ENCODE measurements around the gene TRPM4. TPM values are rescaled to one million over a fixed set of nuclear protein-coding genes. Genes with fewer than 3 reads are reported as not detected.
A peak's percentile ranks its signal among the peaks of the same experiment; 100 is the strongest.
"Not testable (repeated sequence)": the region's sequence is repeated elsewhere in the genome, so short reads cannot be mapped to it uniquely, and the experiment has no call there.

The TRPM4 gene
- total RNA-seq, 1 donor from 2014 or later, result 33.1 TPM

- peaks cover 11% of the 10 kb centered on the region for H3K36me3 Mint-ChIP-seq
- H3K27ac Mint-ChIP-seq, result peak overlapping the region; percentile 27
- H3K27me3 Mint-ChIP-seq, result no peaks in the 10 kb centered on the region
- H3K4me1 Mint-ChIP-seq (ENCODE audit: unreplicated experiment), result no peaks in the 10 kb centered on the region
- TF ChIP-seq, protein P1, sequence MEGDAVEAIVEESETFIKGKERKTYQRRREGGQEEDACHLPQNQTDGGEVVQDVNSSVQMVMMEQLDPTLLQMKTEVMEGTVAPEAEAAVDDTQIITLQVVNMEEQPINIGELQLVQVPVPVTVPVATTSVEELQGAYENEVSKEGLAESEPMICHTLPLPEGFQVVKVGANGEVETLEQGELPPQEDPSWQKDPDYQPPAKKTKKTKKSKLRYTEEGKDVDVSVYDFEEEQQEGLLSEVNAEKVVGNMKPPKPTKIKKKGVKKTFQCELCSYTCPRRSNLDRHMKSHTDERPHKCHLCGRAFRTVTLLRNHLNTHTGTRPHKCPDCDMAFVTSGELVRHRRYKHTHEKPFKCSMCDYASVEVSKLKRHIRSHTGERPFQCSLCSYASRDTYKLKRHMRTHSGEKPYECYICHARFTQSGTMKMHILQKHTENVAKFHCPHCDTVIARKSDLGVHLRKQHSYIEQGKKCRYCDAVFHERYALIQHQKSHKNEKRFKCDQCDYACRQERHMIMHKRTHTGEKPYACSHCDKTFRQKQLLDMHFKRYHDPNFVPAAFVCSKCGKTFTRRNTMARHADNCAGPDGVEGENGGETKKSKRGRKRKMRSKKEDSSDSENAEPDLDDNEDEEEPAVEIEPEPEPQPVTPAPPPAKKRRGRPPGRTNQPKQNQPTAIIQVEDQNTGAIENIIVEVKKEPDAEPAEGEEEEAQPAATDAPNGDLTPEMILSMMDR (conservative IDR thresholded peaks at IDR 0.05), result no peak
- H3K4me3 Mint-ChIP-seq, result no peak overlapping the region
- peaks cover 4% of the 10 kb centered on the region for H3K9me3 Mint-ChIP-seq
- no peak for DNase-seq (ENCODE audit: extremely low spot score, unreplicated experiment)
Measured at GRCh38 chr19:49136771-49137171, 20.8 kb upstream of the TRPM4 start.

DNA sequence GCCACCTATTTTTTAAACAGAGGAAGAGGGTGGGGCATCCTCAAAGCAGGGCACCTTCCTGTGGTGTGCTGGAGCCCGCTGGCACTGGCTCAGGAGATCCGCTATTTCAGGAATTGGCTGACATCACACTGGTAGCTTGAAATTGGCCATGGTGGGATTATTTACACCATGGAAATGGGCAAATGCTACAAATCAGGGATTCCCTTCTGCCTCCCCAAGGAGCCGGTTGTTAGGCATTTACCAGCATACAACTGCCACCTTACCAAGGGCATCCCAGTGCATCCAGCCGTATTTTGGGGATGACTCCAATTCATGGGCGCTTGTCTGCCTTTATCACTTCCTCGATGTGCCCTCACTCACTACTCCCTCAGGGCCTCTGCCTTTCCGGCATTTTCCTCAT lies 16.6 kb upstream of the TRPM4 start:
- no peak overlapping the region for H3K4me3 Mint-ChIP-seq
- no peak for DNase-seq (ENCODE audit: extremely low spot score, unreplicated experiment)
- peaks cover 21% of the 10 kb centered on the region for H3K4me1 Mint-ChIP-seq (ENCODE audit: unreplicated experiment)
- TF ChIP-seq, protein P1 (conservative IDR thresholded peaks at IDR 0.05), result no peak
- H3K27me3 Mint-ChIP-seq, result peaks cover 3% of the 10 kb centered on the region
- H3K36me3 Mint-ChIP-seq, result peaks cover 16% of the 10 kb centered on the region
- H3K27ac Mint-ChIP-seq, result no peak overlapping the region
- peaks cover 4% of the 10 kb centered on the region for H3K9me3 Mint-ChIP-seq

DNA sequence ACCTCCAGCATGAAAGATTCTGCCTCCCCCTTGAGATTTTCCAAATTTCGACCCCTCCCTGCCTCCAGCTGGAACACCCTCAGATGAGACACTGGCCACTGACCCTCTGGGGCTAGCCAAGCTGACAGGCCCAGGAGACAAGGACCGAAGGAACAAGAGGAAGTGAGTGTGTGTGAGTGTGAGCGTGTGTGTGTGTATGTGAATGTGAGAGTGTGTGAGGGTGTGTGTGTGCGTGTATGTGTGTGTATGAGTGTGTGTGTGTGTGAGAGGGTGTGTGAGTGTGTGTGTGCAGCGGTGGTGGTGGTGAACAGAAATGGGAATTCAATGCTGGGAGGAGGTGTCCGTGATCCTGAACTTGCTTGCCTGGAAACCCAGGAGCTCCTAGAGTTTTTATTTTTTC lies 16.2 kb upstream of the TRPM4 start:
- Mint-ChIP-seq H3K27me3 (peaks cover 3% of the 10 kb centered on the region), H3K36me3 (peaks cover 16% of the 10 kb centered on the region), H3K4me3 (peak overlapping the region; percentile 21), H3K27ac (no peak overlapping the region), H3K9me3 (peaks cover 4% of the 10 kb centered on the region), H3K4me1 (ENCODE audit: unreplicated experiment) (peaks cover 25% of the 10 kb centered on the region)
- no peak for DNase-seq (ENCODE audit: extremely low spot score, unreplicated experiment)
- TF ChIP-seq, protein P1 (conservative IDR thresholded peaks at IDR 0.05), result no peak

DNA sequence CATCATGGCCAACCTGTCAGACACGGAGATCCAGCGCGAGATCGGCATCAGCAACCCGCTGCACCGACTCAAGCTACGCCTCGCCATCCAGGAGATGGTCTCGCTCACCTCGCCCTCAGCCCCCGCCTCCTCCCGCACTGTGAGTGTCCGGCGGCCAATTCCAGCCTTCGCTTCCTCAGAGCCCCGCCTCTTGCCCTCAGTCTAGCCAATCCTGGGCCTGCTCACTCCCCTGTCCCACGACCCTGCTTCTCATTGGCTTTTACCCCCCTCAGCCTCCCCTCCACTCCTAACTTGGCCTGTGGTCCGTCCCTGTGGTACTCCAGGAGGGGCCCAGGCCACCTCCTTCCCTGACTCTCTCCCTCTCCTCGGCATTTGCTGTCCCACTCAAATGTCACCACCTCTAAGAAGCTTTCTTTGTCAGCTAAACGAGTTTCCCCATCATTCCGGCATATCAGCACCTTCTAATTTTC lies 14.7 kb upstream of the TRPM4 start:
- Mint-ChIP-seq H3K4me1 (ENCODE audit: unreplicated experiment) (peaks cover 26% of the 10 kb centered on the region), H3K36me3 (peaks cover 6% of the 10 kb centered on the region), H3K9me3 (no peaks in the 10 kb centered on the region), H3K27me3 (peaks cover 3% of the 10 kb centered on the region), H3K27ac (peak overlapping the region; percentile 81), H3K4me3 (peak overlapping the region; percentile 98)
- peak; percentile 92 for DNase-seq (ENCODE audit: extremely low spot score, unreplicated experiment)
- TF ChIP-seq, protein P1 (conservative IDR thresholded peaks at IDR 0.05), result no peak

GRCh38 chr19:49145573-49146407 lies 11.8 kb upstream of the TRPM4 start:
- peaks cover 29% of the 10 kb centered on the region for H3K4me1 Mint-ChIP-seq (ENCODE audit: unreplicated experiment)
- TF ChIP-seq, protein P1 (conservative IDR thresholded peaks at IDR 0.05), result peak; percentile 99
- peaks cover 5% of the 10 kb centered on the region for H3K36me3 Mint-ChIP-seq
- no peaks in the 10 kb centered on the region for H3K9me3 Mint-ChIP-seq
- DNase-seq (ENCODE audit: extremely low spot score, unreplicated experiment), result peak; percentile 87
- H3K27me3 Mint-ChIP-seq, result peaks cover 3% of the 10 kb centered on the region
- peak overlapping the region; percentile 80 for H3K27ac Mint-ChIP-seq
- H3K4me3 Mint-ChIP-seq, result peak overlapping the region; percentile 84

GRCh38 chr19:49146408-49146770 lies 11.2 kb upstream of the TRPM4 start:
- not testable (repeated sequence) for H3K36me3 Mint-ChIP-seq; DNase-seq (ENCODE audit: extremely low spot score, unreplicated experiment); H3K27me3 Mint-ChIP-seq; H3K9me3 Mint-ChIP-seq
- Mint-ChIP-seq H3K4me3 (peak overlapping the region; percentile 84), H3K4me1 (ENCODE audit: unreplicated experiment) (peaks cover 30% of the 10 kb centered on the region), H3K27ac (peak overlapping the region; percentile 80)

Data from type B pancreatic cell (in vitro differentiated cells).